GM12873 (cell line): Measurements from ENCODE around the gene NACC2.

Experiments used
- TF ChIP-seq, protein P1 (sequence below): IDR thresholded peaks from 2 replicates; pipeline ENCODE4 v1.5.1; 2012; ENCODE audit warnings: low read depth, mild to moderate bottlenecking, moderate library complexity, low read length, control low read depth; ENCODE audit not compliant: insufficient read depth; ENCODE audit errors: missing control alignments

NACC2 gene

DNA sequence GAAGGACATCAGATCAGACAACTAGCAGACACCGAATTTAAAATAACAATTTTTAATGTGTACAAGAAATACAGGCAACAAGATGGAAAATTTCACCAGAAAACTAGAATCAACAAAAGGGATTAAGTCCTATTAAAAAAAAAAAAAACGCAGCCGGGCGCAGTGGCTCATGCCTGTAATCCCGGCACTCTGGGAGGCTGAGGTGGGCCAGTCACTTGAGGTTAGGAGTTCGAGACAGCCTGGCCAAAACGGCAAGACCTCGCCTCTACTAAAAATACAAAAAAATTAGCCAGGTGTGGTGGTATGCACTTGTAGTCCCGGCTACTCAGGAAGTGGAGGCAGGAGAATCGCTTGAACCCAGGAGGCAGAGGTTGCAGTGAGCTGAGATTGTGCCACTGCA, 69.6 kb downstream of the NACC2 start:
- TF ChIP-seq, protein P1, sequence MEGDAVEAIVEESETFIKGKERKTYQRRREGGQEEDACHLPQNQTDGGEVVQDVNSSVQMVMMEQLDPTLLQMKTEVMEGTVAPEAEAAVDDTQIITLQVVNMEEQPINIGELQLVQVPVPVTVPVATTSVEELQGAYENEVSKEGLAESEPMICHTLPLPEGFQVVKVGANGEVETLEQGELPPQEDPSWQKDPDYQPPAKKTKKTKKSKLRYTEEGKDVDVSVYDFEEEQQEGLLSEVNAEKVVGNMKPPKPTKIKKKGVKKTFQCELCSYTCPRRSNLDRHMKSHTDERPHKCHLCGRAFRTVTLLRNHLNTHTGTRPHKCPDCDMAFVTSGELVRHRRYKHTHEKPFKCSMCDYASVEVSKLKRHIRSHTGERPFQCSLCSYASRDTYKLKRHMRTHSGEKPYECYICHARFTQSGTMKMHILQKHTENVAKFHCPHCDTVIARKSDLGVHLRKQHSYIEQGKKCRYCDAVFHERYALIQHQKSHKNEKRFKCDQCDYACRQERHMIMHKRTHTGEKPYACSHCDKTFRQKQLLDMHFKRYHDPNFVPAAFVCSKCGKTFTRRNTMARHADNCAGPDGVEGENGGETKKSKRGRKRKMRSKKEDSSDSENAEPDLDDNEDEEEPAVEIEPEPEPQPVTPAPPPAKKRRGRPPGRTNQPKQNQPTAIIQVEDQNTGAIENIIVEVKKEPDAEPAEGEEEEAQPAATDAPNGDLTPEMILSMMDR: no peak

DNA sequence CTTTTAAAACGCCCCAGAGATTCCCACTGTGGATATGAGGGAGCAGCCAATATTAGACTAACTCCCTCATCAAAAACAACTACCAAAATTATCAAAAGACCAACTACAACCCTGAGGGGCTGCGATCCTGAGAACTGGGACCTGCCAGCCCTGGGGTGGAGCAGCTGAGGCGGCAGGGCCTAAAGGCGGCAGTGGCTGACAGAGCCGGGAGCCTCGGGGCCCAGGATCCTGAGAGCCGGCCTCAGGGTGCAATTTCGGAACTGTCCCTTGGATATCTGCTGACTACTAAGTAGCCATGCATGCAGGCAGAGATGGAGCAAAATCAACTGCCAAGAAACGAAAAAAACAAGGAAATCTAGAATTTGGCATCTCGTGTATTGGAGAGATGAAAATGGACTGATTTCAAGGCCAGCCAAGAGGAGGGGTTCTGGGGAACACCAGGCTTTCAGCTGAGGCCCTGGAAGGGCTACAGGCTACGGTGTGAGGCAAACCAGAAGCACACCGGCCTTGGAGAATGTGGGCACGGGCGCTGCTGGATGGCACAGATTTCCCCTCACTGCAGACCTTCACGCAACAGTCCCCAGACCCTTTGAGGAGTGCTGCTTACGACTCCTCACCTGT, 70.3 kb downstream of the NACC2 start:
- TF ChIP-seq, protein P1: no peak

DNA sequence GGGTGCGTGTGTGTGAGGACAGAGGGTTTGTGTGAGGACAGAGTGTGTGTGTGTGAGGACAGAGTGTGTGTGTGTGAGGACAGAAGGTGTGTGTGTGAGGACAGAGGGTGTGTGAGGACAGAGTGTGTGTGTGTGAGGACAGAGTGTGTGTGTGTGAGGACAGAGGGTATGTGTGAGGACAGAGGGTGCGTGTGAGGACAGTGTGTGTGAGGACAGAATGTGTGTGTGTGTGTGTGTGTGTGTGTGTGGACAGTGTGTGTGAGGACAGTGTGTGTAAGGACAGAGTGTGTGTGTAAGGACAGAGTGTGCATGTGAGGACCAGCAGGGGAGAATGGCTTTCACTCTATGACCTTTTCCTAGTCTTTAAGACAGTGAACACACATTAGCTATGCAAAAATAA, 70.8 kb downstream of the NACC2 start:
- TF ChIP-seq, protein P1: no peak

DNA sequence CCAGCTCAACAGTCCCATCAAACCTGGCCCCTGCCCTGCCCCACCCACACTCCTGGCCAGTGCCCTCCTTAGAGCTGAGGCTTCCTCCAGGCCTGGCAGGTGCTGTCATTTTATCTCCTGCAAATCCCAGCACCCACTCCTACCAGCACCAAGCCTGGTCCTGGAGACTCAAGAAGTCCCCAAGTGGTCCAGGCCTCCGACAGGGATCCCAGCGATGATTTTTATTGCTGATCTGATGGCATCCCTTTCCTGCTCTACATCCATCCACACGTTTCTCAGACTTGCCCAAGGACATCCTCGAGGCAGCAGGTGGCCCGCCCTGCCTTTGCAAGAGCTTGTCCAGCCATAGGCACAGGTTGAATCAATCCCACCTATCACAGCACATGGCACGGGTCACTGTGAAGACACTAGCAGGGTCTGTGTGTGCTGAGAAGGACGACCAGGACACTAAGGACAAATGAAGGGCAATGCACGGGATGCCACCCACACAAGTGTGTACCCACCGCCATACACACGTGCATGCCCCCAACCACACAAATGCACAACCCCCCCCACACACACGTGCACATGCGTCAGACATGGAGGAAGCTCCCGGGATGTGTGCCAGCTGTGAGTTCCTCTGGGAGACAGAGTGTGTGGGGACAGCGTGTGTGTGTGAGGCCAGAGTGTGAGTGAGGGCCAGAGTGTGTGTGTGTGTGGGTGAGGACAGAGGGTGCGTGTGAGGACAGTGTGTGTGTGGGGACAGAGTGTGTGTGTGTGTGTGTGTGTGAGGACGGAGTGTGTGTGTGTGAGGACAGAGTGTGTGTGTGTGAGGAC, 71.5 kb downstream of the NACC2 start:
- TF ChIP-seq, protein P1: no peak

DNA sequence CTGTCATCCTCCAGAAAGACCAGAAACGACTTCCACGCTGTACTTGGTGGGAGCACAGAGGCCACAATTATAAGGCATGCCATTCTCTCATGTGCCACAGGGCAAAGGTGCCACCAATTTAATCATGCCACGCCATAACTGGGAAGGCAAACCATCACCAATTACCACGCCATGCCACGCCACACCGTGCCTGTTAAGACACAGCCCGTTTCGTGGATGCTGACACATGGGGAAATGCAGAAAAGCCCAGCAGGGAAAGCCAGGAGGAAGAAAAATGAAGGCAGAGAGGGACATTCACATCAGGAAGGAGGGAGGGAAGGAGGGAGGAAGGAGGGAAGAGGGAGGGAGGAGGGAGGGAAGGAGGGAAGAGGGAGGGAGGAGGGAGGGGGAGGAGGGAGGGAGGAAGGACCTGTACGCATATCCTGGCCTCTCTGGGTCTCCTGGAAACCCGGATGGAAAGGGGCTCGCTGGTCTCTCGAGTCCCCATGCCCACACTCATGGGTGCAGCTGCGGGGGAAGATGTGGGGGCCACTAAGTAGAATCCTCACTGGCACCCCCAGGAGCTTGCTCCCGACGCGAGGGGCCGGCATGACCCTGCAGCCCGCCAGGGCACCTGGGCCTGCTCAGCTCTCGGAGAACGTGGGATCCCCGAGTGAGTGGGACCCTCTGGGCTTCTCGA, 72.2 kb downstream of the NACC2 start:
- TF ChIP-seq, protein P1: no peak

DNA sequence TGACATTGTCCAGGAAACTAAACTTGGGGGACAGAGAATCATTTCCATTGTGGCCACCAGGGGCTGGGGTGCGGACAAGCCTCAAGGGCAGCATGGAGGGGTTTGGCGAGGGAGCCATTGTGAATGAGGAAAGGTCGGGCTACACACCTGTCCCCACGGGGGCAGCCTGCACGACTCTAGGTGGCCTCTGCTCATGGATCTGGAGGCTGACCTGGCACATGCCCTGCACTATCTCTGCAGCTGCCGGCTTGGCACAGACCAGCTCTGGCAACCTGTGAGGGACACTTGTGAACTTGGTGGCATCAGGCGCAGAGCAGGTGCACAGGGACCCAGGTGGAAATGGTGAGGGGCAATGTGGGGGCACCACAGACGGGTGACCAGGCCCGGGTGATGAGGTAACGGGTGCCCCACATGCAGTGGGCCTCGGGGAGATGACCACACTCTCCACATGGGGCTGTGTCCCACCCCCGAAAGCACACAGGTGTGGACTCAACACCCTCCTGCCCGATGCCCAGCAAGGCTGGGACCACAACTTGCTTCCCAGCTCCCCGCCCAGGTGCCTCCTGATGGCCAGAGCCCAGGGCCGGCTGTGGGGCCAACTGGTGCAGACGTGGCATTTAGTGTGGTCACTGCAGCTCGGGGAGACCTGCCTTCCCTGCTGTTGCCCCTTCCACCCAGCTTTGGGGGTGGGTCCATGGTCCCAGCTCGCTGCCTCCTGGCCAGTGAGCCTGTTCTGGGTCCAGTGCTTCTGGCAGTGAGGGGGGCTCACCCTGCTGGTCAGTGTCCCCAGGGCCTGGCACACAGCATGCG, 73.0 kb downstream of the NACC2 start:
- TF ChIP-seq, protein P1: peak; percentile 6
